HG02642 (cell line): ENCODE measurements around the gene ARF1.

ENCODE experiments used
- ATAC-seq: cut with Tn5 transposase; IDR thresholded peaks from one replicate; pipeline ENCODE4 v1.9.1; 2021; ENCODE audit warnings: mild to moderate bottlenecking; ENCODE audit not compliant: unreplicated experiment, poor library complexity

Gene ARF1

GRCh38 chr1:228048659-228049298 is 33.7 kb upstream of the ARF1 start:
- no peak for ATAC-seq

DNA sequence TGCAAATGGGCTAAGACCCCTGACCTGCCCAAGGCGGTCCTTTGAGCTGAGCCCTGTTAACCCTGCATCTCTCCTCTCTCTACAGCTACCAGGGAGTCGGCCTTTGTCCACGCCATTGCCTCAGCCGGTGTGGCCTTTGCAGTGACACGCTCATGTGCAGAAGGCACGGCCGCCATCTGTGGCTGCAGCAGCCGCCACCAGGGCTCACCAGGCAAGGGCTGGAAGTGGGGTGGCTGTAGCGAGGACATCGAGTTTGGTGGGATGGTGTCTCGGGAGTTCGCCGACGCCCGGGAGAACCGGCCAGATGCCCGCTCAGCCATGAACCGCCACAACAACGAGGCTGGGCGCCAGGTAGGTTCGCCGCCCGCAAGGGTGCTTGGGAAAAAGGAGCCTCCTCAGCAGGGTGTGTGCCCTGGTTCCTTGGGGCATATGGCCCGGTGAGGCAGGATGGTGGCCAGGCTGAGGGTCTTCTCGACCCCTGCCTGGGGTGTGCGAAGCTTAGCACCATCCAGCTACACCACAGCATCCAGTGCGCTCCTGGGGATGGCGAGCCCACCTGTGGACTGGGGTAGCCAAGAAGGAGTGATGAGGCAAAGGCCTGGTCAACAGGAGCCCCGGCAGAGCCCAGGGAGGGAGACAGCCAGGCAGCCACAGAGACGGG is 31.8 kb upstream of the ARF1 start:
- ATAC-seq = no peak

DNA sequence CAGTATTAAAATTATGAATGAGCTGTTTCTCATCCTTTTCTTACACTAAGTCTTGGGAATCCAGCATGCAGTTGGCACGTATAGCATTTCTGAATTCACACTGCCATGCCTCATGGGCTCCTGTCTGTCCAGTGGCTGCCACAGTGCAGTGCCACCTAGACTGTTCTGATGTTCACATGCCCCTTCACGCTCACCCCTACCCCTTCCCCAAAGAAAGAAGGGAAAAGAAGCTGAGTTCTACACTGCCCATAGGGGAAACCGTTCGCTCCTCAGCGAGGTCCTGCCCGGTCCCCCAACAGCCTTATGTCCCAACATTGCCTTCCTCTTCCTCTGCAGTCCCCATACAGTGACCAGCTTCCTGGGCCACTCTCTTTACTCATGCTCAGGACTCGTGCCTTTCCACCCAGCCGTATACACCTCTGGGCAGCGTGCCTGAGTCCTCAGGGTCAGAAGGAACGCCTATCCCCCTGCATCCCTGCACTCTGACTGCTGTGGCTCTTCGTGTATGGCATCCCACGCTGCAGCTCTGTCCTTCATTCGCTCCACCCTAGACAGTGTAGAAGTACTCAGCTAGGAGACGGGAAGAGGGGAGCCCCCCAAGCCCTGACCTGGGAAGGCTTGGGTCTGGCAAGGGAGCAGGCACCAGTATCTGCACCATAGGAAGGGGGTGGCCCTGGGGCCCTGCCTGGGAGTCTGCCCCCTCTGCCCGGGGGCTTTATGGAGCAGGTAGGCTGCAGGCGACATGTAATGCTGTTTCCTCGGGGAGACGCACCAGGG is 24.1 kb upstream of the ARF1 start:
- ATAC-seq = no peak

- no peak for ATAC-seq
Measured at GRCh38 chr1:228058949-228059633, 23.4 kb upstream of the ARF1 start.

DNA sequence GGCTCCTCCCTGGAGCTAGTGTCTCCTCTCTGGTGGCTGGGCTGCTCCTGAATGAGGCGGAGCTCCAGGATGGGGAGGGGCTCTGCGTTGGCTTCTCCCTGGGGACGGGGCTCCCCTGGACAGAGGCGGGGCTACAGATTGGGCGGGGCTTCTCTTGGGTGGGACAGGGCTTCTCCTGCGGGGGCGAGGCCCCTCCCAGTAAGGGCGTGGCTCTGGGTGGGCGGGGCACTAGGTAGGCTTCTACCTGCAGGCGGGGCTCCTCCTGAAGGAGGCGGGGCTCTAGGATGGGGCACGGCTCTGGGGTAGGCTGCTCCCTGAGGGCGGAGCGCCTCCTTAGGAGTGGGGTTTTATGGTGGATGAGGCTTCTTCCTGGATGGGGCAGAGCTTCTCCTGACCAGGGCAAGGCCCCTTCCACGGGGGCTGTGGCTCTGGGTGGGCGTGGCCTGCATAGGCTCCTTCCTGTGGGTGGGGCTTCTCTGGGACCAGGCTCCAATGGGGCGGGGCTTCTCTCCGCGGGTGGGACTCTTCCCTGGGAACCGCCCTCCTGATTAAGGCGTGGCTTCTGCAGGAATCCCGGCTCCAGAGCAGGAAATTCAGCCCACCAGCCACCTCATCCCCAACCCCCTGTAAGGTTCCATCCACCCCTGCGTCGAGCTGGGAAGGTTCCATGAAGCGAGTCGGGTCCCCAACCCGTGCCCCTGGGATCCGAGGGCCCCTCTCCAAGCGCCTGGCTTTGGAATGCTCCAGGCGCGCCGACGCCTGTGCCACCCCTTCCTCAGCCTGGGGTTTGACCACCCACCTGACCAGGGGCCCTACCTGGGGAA is 22.7 kb upstream of the ARF1 start:
- no peak for ATAC-seq

- no peak for ATAC-seq
Measured at GRCh38 chr1:228060458-228061190, 21.9 kb upstream of the ARF1 start.

DNA sequence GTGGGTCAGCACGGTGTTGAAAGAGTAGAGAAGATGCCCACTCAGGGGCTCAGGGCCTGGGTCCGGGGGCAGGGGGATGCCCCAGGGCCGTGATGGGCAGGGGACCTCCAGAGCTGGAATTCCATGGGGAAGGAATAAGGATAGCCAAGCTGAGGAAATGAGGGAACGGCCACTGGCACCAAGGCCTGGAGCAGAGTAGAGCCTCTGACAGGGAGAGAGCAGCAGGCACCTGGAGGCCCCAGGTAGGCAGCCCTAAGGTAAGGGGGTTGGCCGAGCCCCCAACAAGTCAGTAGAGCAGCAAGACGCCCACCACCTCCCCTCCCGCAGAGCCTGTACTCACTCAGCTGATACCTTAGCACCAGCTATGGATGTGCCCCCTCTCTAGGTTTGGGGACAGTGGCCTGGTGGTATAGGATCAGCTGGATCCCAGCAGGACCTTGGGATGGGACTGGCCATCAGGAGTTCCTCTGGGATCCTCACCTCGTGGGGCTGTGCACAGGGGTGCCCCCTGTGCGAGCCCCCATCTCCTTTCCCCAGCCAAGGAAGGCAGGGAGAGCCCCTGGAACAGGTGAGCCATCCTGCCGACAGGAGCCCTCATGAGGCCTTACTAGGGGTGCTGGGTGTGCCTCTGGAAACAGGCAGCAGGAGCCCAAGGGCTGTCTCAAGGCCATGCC is 21.0 kb upstream of the ARF1 start:
- no peak for ATAC-seq

GRCh38 chr1:228062085-228062791 is 20.3 kb upstream of the ARF1 start:
- ATAC-seq = no peak

- no peak for ATAC-seq
Measured at GRCh38 chr1:228062812-228063211, 19.7 kb upstream of the ARF1 start.

GRCh38 chr1:228063251-228064191 is 19.0 kb upstream of the ARF1 start:
- ATAC-seq = no peak

DNA sequence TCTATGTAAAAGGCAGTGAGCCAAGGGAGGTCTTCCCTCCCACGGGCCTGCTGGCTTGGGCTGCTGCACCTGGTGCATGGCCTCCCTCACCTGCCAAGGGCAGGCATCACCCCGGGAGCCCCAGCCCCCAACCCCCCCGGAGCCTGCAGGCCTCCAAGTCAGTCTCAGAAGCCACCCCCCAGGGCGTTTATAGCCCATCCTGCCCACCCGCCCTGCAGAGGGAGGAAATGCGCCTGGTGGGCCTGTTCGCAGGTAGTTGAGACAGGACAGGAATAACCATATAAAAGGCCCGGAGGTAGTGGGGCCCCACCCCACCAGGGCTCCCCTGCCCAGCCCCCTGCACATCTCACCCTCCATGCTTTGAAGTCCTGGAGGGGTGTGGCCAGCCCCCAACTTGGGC is 18.2 kb upstream of the ARF1 start:
- ATAC-seq = no peak

- no peak for ATAC-seq
Measured at GRCh38 chr1:228064741-228065542, 17.6 kb upstream of the ARF1 start.

DNA sequence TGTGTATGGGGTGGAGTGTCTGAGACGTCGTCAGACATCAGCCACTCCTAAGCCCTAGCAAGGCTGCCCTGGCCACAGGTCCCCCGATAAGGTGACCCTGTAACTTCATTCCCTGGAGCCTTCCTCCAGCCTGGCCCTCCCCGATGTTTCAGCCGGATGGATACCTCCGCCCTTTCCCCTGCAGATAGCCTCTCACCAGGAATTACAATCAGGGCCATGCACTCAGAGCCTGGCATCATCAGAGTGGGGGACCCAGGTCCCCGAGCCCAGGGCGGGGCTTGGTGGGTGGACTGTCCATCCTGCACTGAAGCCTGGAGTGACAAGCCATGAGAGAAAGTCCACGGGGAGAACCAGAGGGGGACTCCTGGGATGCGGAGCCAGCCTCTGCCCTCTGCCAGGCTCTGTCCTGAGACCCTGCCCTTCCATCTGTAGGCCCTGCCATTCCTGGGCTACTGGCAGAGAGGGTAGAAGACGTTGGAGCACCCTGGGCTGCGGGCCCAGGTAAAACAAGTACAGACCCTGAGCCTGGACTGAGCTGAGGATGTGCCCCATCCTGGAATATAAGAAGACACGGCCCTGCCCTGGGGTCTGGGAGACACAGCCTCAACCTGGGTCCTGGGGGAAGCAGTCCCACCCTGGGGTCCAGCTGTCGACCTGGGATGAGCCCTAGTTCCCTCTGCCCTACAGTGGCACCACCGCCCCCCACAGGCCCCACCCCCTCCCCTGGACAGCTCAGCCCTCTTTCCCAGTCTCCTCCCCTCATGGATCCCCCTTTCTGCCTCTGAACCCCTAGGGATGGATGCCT is 16.8 kb upstream of the ARF1 start:
- no peak for ATAC-seq

GRCh38 chr1:228066416-228066815 is 16.1 kb upstream of the ARF1 start:
- ATAC-seq = no peak

- ATAC-seq = no peak
Measured at GRCh38 chr1:228066891-228067654, 15.4 kb upstream of the ARF1 start.
